HG03097 (cell line): ENCODE measurements around the gene GATM.
"Not testable (repeated sequence)": the region's sequence is repeated elsewhere in the genome, so short reads cannot be mapped to it uniquely, and the experiment has no call there.

Experiments
- ATAC-seq: cut with Tn5 transposase; IDR thresholded peaks from one replicate; pipeline ENCODE4 v1.9.1; 2021; ENCODE audit not compliant: unreplicated experiment, low FRiP score

The GATM gene

GRCh38 chr15:45314960-45315359 is 63.4 kb downstream of the GATM start:
- no peak for ATAC-seq

GRCh38 chr15:45314117-45314516 is 64.2 kb downstream of the GATM start:
- not testable (repeated sequence) for ATAC-seq
